ENCODE data around the gene WDFY4. TPM values are rescaled to one million over a fixed set of nuclear protein-coding genes. Genes with fewer than 3 reads are reported as not detected.

The WDFY4 gene
- total and polyA plus RNA-seq, 9 of the 15 experiments (the other 6 are each of a cell fraction or from before 2014, with no cell fraction given): 0.01 to 0.02 (median 0.01) TPM; not detected in 6

DNA sequence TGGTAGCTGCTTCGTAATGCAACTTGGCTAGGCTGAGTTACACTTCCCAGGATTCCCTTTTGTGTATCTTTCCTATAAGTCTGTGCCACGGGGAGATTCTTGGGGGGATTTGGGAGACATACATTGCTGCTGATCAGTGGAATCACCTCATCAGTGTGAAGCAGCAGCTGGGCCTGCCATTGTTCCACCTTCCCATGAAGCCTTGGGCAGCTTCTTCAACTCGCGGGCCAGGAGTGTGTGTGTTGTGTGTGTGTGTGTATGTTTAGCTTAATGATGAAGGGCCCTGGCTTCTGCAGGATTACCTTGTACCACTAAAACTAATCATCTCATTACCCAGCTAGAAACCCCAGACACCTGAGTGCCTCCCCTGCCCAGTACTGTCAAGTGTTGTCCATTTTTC is 46.5 kb upstream of the WDFY4 start:
- H4K20me1 ChIP-seq (replicated peaks; ENCODE audit: control insufficient read depth, insufficient read depth, low read length): no peaks in the 10 kb centered on the region
- H3K4me3 ChIP-seq: no peak overlapping the region
- CTCF ChIA-PET (ENCODE audit: low intra/inter-chr PET ratio): no interaction called here
- POLR2A ChIA-PET: interaction anchor here (0.7 to 0.8 kb wide), 2 partner anchors 10 to 75 kb away, joined by 3 to 5 read pairs; no protein-coding TSS in a partner anchor
- intact Hi-C loops (cut with micrococcal nuclease): no loop called here
- no peaks in the 10 kb centered on the region for H3K36me3 ChIP-seq (ENCODE audit: control insufficient read depth, insufficient read depth, low read length)
- ATAC-seq: no peak
- no peaks in the 10 kb centered on the region for H3K9me3 ChIP-seq (replicated peaks; ENCODE audit: control insufficient read depth, insufficient read depth, low read depth, low read length)
- in situ Hi-C loops (cut with MboI): no loop called here
- BruUV-seq (replicated peaks): no TSS peak
- H3K27me3 ChIP-seq (ENCODE audit: control insufficient read depth in 2 of 2, insufficient read depth in 2 of 2, low read length in 2 of 2): peaks cover 0 to 9% of the 10 kb centered on the region in 2 experiments; a peak in 1 of 5 replicates
- H3K4me1 ChIP-seq (replicated peaks in 1 of 2; ENCODE audit: control insufficient read depth in 2 of 2, insufficient read depth in 2 of 2, low read length in 2 of 2): no peaks in the 10 kb centered on the region
- no peak overlapping the region for H3K4me2 ChIP-seq (ENCODE audit: insufficient read depth, low read length)
- no peaks in the 10 kb centered on the region for H3K9me1 ChIP-seq (ENCODE audit: control insufficient read depth, insufficient read depth, low read length)
- no peak for FAIRE-seq
- H2AFZ ChIP-seq (ENCODE audit: low read depth, low read length): no peak overlapping the region
- H3K79me2 ChIP-seq (ENCODE audit: control insufficient read depth, insufficient read depth, low read length): no peaks in the 10 kb centered on the region
- no peak for DNase-seq (ENCODE audit: extremely low read depth in 1 of 4, low spot score in 3 of 4)
- H3K9ac ChIP-seq (ENCODE audit: insufficient read depth in 1 of 2, low read depth in 2 of 2, low read length in 2 of 2): no peak overlapping the region
- WGBS (ENCODE audit: insufficient coverage, low coverage, missing lambda C conversion rate): 0% methylated on average over 4 of the region's 4 CpGs
- H3K27ac ChIP-seq (ENCODE audit: extremely low read depth, low read depth, low read length): no peak overlapping the region
- TF ChIP-seq CBX3 (IDR thresholded peaks at IDR 0.05; ENCODE audit: borderline replicate concordance in 1 of 2, low read length in 2 of 2) (no peak), CCAR2 (IDR thresholded peaks at IDR 0.05; ENCODE audit: low read depth, low read length) (no peak), ZEB2 (IDR thresholded peaks at IDR 0.05) (no peak), BMI1 (IDR thresholded peaks at IDR 0.05; ENCODE audit: low read length) (no peak), STAT5A (IDR thresholded peaks at IDR 0.05; ENCODE audit: borderline replicate concordance, low read length) (no peak), NFIC (IDR thresholded peaks at IDR 0.05) (no peak), ZNF436 (CRISPR knock-in tag; IDR thresholded peaks at IDR 0.05) (no peak)
- TF ChIP-seq, protein P1, sequence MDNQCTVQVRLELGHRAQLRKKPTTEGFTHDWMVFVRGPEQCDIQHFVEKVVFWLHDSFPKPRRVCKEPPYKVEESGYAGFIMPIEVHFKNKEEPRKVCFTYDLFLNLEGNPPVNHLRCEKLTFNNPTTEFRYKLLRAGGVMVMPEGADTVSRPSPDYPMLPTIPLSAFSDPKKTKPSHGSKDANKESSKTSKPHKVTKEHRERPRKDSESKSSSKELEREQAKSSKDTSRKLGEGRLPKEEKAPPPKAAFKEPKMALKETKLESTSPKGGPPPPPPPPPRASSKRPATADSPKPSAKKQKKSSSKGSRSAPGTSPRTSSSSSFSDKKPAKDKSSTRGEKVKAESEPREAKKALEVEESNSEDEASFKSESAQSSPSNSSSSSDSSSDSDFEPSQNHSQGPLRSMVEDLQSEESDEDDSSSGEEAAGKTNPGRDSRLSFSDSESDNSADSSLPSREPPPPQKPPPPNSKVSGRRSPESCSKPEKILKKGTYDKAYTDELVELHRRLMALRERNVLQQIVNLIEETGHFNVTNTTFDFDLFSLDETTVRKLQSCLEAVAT (IDR thresholded peaks at IDR 0.05): no peak
- TF ChIP-seq, protein P2, sequence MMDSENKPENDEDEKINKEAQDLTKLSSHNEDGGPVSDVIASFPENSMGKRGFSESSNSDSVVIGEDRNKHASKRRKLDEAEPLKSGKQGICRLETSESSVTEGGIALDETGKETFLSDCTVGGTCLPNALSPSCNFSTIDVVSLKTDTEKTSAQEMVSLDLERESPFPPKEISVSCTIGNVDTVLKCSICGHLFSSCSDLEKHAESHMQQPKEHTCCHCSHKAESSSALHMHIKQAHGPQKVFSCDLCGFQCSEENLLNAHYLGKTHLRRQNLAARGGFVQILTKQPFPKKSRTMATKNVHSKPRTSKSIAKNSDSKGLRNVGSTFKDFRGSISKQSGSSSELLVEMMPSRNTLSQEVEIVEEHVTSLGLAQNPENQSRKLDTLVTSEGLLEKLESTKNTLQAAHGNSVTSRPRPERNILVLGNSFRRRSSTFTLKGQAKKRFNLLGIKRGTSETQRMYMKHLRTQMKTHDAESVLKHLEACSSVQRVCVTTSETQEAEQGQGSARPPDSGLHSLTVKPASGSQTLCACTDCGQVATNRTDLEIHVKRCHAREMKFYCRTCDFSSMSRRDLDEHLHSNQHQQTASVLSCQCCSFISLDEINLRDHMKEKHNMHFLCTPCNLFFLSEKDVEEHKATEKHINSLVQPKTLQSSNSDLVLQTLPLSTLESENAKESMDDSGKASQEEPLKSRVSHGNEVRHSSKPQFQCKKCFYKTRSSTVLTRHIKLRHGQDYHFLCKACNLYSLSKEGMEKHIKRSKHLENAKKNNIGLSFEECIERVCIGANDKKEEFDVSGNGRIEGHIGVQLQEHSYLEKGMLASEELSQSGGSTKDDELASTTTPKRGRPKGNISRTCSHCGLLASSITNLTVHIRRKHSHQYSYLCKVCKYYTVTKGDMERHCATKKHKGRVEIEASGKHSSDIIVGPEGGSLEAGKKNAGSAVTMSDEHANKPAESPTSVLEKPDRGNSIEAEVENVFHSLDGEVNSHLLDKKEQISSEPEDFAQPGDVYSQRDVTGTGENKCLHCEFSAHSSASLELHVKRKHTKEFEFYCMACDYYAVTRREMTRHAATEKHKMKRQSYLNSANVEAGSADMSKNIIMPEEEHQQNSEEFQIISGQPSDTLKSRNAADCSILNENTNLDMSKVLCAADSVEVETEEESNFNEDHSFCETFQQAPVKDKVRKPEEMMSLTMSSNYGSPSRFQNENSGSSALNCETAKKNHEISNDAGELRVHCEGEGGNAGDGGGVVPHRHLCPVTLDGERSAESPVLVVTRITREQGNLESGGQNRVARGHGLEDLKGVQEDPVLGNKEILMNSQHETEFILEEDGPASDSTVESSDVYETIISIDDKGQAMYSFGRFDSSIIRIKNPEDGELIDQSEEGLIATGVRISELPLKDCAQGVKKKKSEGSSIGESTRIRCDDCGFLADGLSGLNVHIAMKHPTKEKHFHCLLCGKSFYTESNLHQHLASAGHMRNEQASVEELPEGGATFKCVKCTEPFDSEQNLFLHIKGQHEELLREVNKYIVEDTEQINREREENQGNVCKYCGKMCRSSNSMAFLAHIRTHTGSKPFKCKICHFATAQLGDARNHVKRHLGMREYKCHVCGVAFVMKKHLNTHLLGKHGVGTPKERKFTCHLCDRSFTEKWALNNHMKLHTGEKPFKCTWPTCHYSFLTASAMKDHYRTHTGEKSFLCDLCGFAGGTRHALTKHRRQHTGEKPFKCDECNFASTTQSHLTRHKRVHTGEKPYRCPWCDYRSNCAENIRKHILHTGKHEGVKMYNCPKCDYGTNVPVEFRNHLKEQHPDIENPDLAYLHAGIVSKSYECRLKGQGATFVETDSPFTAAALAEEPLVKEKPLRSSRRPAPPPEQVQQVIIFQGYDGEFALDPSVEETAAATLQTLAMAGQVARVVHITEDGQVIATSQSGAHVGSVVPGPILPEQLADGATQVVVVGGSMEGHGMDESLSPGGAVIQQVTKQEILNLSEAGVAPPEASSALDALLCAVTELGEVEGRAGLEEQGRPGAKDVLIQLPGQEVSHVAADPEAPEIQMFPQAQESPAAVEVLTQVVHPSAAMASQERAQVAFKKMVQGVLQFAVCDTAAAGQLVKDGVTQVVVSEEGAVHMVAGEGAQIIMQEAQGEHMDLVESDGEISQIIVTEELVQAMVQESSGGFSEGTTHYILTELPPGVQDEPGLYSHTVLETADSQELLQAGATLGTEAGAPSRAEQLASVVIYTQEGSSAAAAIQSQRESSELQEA (IDR thresholded peaks at IDR 0.05; ENCODE audit: low read depth): no peak
- TF ChIP-seq, protein P3, sequence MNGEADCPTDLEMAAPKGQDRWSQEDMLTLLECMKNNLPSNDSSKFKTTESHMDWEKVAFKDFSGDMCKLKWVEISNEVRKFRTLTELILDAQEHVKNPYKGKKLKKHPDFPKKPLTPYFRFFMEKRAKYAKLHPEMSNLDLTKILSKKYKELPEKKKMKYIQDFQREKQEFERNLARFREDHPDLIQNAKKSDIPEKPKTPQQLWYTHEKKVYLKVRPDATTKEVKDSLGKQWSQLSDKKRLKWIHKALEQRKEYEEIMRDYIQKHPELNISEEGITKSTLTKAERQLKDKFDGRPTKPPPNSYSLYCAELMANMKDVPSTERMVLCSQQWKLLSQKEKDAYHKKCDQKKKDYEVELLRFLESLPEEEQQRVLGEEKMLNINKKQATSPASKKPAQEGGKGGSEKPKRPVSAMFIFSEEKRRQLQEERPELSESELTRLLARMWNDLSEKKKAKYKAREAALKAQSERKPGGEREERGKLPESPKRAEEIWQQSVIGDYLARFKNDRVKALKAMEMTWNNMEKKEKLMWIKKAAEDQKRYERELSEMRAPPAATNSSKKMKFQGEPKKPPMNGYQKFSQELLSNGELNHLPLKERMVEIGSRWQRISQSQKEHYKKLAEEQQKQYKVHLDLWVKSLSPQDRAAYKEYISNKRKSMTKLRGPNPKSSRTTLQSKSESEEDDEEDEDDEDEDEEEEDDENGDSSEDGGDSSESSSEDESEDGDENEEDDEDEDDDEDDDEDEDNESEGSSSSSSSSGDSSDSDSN (IDR thresholded peaks at IDR 0.05; ENCODE audit: borderline replicate concordance in 1 of 2, low read depth in 2 of 2, low read length in 2 of 2): no peak
